Loucy (cell line): ENCODE data around the gene PPP2R5E.

ENCODE experiments used
- H2AFZ ChIP-seq: fragments of 200-600 bp; sonication (generic); 2 replicates; pipeline ENCODE4 v1.6.0; 2016; ENCODE audit warnings: antibody characterized with exemption, mild to moderate bottlenecking, low read length, moderate library complexity
- H3F3A ChIP-seq: fragments of 200-600 bp; 2 replicates; pipeline ENCODE4 v1.6.0; 2016; ENCODE audit warnings: antibody characterized with exemption, low read depth, mild to moderate bottlenecking
- H3K27me3 ChIP-seq: fragments of 200-600 bp; sonication (generic); 2 replicates; pipeline ENCODE4 v1.6.1; 2014; ENCODE audit warnings: low read length, mild to moderate bottlenecking; ENCODE audit not compliant: insufficient read depth, poor library complexity, severe bottlenecking
- H3K36me3 ChIP-seq: fragments of 200-600 bp; sonication (generic); 2 replicates; pipeline ENCODE4 v1.6.1; 2016; ENCODE audit warnings: low read length; ENCODE audit not compliant: insufficient read depth
- H3K4me1 ChIP-seq: fragments of 200-600 bp; sonication (generic); 2 replicates; pipeline ENCODE4 v1.5.1; 2014; ENCODE audit warnings: low read length, mild to moderate bottlenecking; ENCODE audit not compliant: insufficient read depth, poor library complexity, severe bottlenecking
- H3K4me2 ChIP-seq: fragments of 200-600 bp; sonication (generic); 2 replicates; pipeline ENCODE4 v1.6.0; 2014; ENCODE audit warnings: antibody characterized with exemption, low read length, low read depth, mild to moderate bottlenecking; ENCODE audit not compliant: poor library complexity, severe bottlenecking
- H3K4me3 ChIP-seq: fragments of 200-600 bp; sonication (generic); 2 replicates; pipeline ENCODE4 v1.5.1; 2014; ENCODE audit warnings: low read length, mild to moderate bottlenecking, mixed read lengths; ENCODE audit not compliant: poor library complexity, severe bottlenecking
- H3K79me2 ChIP-seq: fragments of 200-600 bp; sonication (generic); 2 replicates; pipeline ENCODE4 v1.6.1; 2014; ENCODE audit warnings: low read length; ENCODE audit not compliant: insufficient read depth
- H3K9ac ChIP-seq: fragments of 200-600 bp; sonication (generic); 2 replicates; pipeline ENCODE4 v1.6.0; 2014; ENCODE audit warnings: mild to moderate bottlenecking, low read depth, low read length, moderate library complexity; ENCODE audit not compliant: poor library complexity, severe bottlenecking
- H3K9me2 ChIP-seq: fragments of 200-600 bp; sonication (generic); replicated peaks from 2 replicates; pipeline ENCODE4 v1.6.1; 2016; ENCODE audit warnings: low read depth, low read length, mixed read lengths
- H3K9me3 ChIP-seq: fragments of 200-600 bp; sonication (generic); 2 replicates; pipeline ENCODE4 v1.6.1; 2014; ENCODE audit warnings: mild to moderate bottlenecking, antibody characterized with exemption, low read length, low read depth; ENCODE audit not compliant: insufficient read depth
- H4K20me1 ChIP-seq: fragments of 200-600 bp; sonication (generic); 2 replicates; pipeline ENCODE4 v1.6.0; 2014; ENCODE audit warnings: antibody characterized with exemption, low read length, mild to moderate bottlenecking; ENCODE audit not compliant: insufficient read depth, poor library complexity, severe bottlenecking
- CTCF ChIP-seq: fragments of 200-600 bp; sonication (generic); conservative IDR thresholded peaks from 2 replicates; pipeline ENCODE4 v1.5.1; 2014; ENCODE audit warnings: mild to moderate bottlenecking, antibody characterized with exemption, low read length
- EZH2phosphoT487 ChIP-seq: fragments of 200-600 bp; IDR thresholded peaks from 2 replicates; pipeline ENCODE4 v1.6.1; 2018; ENCODE audit warnings: antibody characterized with exemption, mild to moderate bottlenecking, moderate library complexity, borderline replicate concordance

PPP2R5E gene

GRCh38 chr14:63428486-63428885, 114.7 kb downstream of the PPP2R5E start:
- no peaks in the 10 kb centered on the region for H3F3A ChIP-seq
- peaks cover 78% of the 10 kb centered on the region for H3K79me2 ChIP-seq
- peaks cover 5% of the 10 kb centered on the region; the same call in 1 of the 2 replicates for H3K36me3 ChIP-seq
- TF ChIP-seq CTCF (no peak), EZH2phosphoT487 (no peak)
- no peaks in the 10 kb centered on the region for H3K9me2 ChIP-seq
- no peak overlapping the region for H2AFZ ChIP-seq
- H4K20me1 ChIP-seq = peaks cover 37% of the 10 kb centered on the region
- no peaks in the 10 kb centered on the region for H3K27me3 ChIP-seq
- no peak overlapping the region for H3K4me2 ChIP-seq
- H3K4me3 ChIP-seq = no peak overlapping the region
- H3K9me3 ChIP-seq = no peaks in the 10 kb centered on the region
- no peak overlapping the region for H3K9ac ChIP-seq
- H3K4me1 ChIP-seq = no peaks in the 10 kb centered on the region

GRCh38 chr14:63426838-63427352, 116.3 kb downstream of the PPP2R5E start:
- H4K20me1 ChIP-seq = peaks cover 37% of the 10 kb centered on the region
- no peaks in the 10 kb centered on the region for H3K27me3 ChIP-seq
- no peak for TF ChIP-seq EZH2phosphoT487
- no peak for TF ChIP-seq CTCF
- H3K4me1 ChIP-seq = no peaks in the 10 kb centered on the region
- H3K9me2 ChIP-seq = no peaks in the 10 kb centered on the region
- H3K4me2 ChIP-seq = no peak overlapping the region
- no peaks in the 10 kb centered on the region for H3F3A ChIP-seq
- H3K36me3 ChIP-seq = peaks cover 6% of the 10 kb centered on the region; the same call in 1 of the 2 replicates
- no peak overlapping the region for H3K9ac ChIP-seq
- no peak overlapping the region for H3K4me3 ChIP-seq
- peaks cover 72% of the 10 kb centered on the region for H3K79me2 ChIP-seq
- no peak overlapping the region for H2AFZ ChIP-seq
- H3K9me3 ChIP-seq = no peaks in the 10 kb centered on the region

- Histone ChIP-seq H3K4me1 (no peaks in the 10 kb centered on the region), H3F3A (no peaks in the 10 kb centered on the region), H2AFZ (no peak overlapping the region), H4K20me1 (peaks cover 24% of the 10 kb centered on the region), H3K9me2 (no peaks in the 10 kb centered on the region), H3K4me3 (no peak overlapping the region), H3K36me3 (peaks cover 34% of the 10 kb centered on the region), H3K9me3 (no peaks in the 10 kb centered on the region), H3K79me2 (peaks cover 52% of the 10 kb centered on the region), H3K27me3 (no peaks in the 10 kb centered on the region), H3K9ac (no peak overlapping the region), H3K4me2 (no peak overlapping the region)
- TF ChIP-seq CTCF = no peak
- no peak for TF ChIP-seq EZH2phosphoT487
Measured at GRCh38 chr14:63423889-63424288, 119.3 kb downstream of the PPP2R5E start.
